ENCODE results near the gene ZNF628. TPM values are rescaled to one million over a fixed set of nuclear protein-coding genes. Genes with fewer than 3 reads are reported as not detected.

The ZNF628 gene
- total RNA-seq, 1 experiment from 2014 or later: 21.7 TPM

DNA sequence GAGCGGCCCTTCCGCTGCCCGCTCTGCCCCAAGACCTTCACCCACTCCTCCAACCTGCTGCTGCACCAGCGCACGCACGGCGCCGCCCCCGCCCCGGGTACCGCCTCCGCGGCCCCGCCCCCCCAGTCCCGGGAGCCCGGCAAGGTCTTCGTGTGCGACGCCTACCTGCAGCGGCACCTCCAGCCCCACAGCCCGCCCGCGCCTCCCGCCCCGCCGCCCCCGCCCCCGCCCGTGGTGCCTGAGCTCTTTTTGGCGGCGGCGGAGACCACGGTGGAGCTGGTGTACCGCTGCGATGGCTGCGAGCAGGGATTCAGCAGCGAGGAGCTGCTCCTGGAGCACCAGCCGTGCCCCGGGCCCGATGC is 5.4 kb downstream of the ZNF628 start:
- POLR2A ChIA-PET: no interaction called here
- intact Hi-C loops (cut with micrococcal nuclease; ENCODE audit: unreplicated experiment): no loop called here
- TF ChIP-seq TCF7L2 (IDR thresholded peaks at IDR 0.05; ENCODE audit: low read depth, low read length): no peak
- TF ChIP-seq POLR2AphosphoS5 (IDR thresholded peaks at IDR 0.05; ENCODE audit: low read depth, low read length): no peak
- TF ChIP-seq SIN3A (IDR thresholded peaks at IDR 0.05; ENCODE audit: borderline replicate concordance, insufficient read depth, low read depth, low read length): no peak
- TF ChIP-seq, protein P1, sequence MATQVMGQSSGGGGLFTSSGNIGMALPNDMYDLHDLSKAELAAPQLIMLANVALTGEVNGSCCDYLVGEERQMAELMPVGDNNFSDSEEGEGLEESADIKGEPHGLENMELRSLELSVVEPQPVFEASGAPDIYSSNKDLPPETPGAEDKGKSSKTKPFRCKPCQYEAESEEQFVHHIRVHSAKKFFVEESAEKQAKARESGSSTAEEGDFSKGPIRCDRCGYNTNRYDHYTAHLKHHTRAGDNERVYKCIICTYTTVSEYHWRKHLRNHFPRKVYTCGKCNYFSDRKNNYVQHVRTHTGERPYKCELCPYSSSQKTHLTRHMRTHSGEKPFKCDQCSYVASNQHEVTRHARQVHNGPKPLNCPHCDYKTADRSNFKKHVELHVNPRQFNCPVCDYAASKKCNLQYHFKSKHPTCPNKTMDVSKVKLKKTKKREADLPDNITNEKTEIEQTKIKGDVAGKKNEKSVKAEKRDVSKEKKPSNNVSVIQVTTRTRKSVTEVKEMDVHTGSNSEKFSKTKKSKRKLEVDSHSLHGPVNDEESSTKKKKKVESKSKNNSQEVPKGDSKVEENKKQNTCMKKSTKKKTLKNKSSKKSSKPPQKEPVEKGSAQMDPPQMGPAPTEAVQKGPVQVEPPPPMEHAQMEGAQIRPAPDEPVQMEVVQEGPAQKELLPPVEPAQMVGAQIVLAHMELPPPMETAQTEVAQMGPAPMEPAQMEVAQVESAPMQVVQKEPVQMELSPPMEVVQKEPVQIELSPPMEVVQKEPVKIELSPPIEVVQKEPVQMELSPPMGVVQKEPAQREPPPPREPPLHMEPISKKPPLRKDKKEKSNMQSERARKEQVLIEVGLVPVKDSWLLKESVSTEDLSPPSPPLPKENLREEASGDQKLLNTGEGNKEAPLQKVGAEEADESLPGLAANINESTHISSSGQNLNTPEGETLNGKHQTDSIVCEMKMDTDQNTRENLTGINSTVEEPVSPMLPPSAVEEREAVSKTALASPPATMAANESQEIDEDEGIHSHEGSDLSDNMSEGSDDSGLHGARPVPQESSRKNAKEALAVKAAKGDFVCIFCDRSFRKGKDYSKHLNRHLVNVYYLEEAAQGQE (IDR thresholded peaks at IDR 0.05; ENCODE audit: insufficient read depth in 1 of 2, low read depth in 2 of 2, low read length in 1 of 2): no peak
- TF ChIP-seq, protein P2, sequence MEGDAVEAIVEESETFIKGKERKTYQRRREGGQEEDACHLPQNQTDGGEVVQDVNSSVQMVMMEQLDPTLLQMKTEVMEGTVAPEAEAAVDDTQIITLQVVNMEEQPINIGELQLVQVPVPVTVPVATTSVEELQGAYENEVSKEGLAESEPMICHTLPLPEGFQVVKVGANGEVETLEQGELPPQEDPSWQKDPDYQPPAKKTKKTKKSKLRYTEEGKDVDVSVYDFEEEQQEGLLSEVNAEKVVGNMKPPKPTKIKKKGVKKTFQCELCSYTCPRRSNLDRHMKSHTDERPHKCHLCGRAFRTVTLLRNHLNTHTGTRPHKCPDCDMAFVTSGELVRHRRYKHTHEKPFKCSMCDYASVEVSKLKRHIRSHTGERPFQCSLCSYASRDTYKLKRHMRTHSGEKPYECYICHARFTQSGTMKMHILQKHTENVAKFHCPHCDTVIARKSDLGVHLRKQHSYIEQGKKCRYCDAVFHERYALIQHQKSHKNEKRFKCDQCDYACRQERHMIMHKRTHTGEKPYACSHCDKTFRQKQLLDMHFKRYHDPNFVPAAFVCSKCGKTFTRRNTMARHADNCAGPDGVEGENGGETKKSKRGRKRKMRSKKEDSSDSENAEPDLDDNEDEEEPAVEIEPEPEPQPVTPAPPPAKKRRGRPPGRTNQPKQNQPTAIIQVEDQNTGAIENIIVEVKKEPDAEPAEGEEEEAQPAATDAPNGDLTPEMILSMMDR (IDR thresholded peaks at IDR 0.05): no peak
- DNase-seq (ENCODE audit: low read depth, low spot score): no peak
- in situ Hi-C loops (cut with HindIII; ENCODE audit: low pct_unique_long_range_greater_than_20kb, low sequenced_read_pairs): no loop called here
- Histone ChIP-seq H3K27me3 (ENCODE audit: control insufficient read depth, insufficient read depth, low read length) (no peaks in the 10 kb centered on the region), H3K4me1 (ENCODE audit: control insufficient read depth, insufficient read depth, low read length) (peaks cover 40% of the 10 kb centered on the region), H3K27ac (ENCODE audit: low read length) (no peak overlapping the region), H3K4me3 (ENCODE audit: low read depth in 2 of 2, low read length in 2 of 2) (no peak overlapping the region), H3K9me3 (ENCODE audit: control insufficient read depth, insufficient read depth, low read depth, low read length) (no peaks in the 10 kb centered on the region), H3K36me3 (ENCODE audit: control insufficient read depth, insufficient read depth, low read length) (peaks cover 3% of the 10 kb centered on the region; the same call in 1 of the 2 replicates)
- CTCF ChIA-PET: no interaction called here
- no peak for ATAC-seq
- no TSS peak for BruUV-seq (replicated peaks)

DNA sequence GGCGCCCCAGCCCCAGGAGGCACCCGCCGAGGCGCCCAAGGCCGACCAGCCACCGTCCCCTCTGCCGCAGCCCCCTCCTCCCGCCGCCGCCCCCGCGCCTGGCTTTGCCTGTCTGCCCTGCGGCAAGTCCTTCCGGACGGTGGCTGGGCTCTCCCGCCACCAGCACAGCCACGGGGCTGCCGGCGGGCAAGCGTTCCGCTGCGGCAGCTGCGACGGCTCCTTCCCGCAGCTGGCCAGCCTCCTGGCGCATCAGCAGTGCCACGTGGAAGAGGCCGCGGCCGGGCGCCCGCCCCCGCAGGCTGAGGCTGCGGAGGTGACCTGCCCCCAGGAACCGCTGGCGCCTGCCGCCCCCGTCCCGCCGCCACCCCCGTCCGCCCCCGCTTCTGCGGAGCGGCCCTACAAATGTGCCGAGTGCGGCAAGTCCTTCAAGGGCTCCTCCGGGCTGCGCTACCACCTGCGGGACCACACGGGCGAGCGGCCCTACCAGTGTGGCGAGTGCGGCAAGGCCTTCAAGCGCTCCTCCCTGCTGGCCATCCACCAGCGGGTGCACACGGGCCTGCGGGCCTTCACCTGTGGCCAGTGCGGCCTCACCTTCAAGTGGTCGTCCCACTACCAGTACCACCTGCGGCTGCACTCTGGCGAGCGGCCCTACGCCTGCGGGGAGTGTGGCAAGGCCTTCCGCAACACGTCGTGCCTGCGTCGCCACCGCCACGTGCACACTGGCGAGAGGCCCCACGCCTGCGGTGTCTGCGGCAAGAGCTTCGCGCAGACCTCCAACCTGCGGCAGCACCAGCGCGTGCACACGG is 5.9 kb downstream of the ZNF628 start:
- TF ChIP-seq SIN3A (IDR thresholded peaks at IDR 0.05; ENCODE audit: borderline replicate concordance, insufficient read depth, low read depth, low read length) (no peak), POLR2AphosphoS5 (IDR thresholded peaks at IDR 0.05; ENCODE audit: low read depth, low read length) (no peak), TCF7L2 (IDR thresholded peaks at IDR 0.05; ENCODE audit: low read depth, low read length) (no peak)
- TF ChIP-seq, protein P1 (IDR thresholded peaks at IDR 0.05; ENCODE audit: insufficient read depth in 1 of 2, low read depth in 2 of 2, low read length in 1 of 2): no peak
- TF ChIP-seq, protein P2 (IDR thresholded peaks at IDR 0.05): no peak
- no peak for ATAC-seq
- intact Hi-C loops (cut with micrococcal nuclease; ENCODE audit: unreplicated experiment): no loop called here
- ChIA-PET POLR2A (interaction anchor here (0.7 kb wide), 1 partner anchor 12 kb away, joined by 10 read pairs; no protein-coding TSS in a partner anchor), CTCF (no interaction called here)
- no peak for DNase-seq (ENCODE audit: low read depth, low spot score)
- in situ Hi-C loops (cut with HindIII; ENCODE audit: low pct_unique_long_range_greater_than_20kb, low sequenced_read_pairs): no loop called here
- Histone ChIP-seq H3K9me3 (ENCODE audit: control insufficient read depth, insufficient read depth, low read depth, low read length) (no peaks in the 10 kb centered on the region), H3K27me3 (ENCODE audit: control insufficient read depth, insufficient read depth, low read length) (no peaks in the 10 kb centered on the region), H3K27ac (ENCODE audit: low read length) (no peak overlapping the region), H3K36me3 (ENCODE audit: control insufficient read depth, insufficient read depth, low read length) (peaks cover 3% of the 10 kb centered on the region; the same call in 1 of the 2 replicates), H3K4me1 (ENCODE audit: control insufficient read depth, insufficient read depth, low read length) (peaks cover 46% of the 10 kb centered on the region), H3K4me3 (ENCODE audit: low read depth in 2 of 2, low read length in 2 of 2) (no peak overlapping the region)
- no TSS peak for BruUV-seq (replicated peaks)
